ENCODE measurements around the gene AOC2.

DNA sequence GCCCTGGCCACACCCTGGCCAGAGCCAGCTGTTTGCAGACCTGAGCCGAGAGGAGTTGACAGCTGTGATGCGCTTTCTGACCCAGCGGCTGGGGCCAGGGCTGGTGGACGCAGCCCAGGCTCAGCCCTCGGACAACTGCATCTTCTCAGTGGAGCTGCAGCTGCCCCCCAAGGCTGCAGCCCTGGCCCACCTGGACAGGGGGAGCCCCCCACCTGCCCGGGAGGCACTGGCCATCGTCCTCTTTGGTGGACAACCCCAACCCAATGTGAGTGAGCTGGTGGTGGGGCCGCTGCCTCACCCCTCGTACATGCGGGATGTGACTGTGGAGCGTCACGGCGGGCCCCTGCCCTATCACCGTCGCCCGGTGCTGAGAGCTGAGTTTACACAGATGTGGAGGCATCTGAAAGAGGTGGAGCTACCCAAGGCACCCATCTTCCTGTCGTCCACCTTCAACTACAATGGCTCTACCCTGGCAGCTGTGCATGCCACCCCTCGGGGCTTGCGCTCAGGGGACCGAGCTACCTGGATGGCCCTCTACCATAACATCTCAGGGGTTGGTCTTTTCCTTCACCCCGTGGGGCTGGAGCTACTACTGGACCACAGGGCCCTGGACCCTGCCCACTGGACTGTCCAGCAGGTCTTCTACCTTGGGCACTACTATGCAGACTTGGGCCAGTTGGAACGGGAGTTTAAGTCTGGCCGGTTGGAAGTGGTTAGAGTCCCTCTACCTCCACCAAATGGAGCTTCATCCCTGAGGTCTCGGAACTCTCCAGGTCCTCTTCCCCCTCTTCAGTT is 578 bp downstream of the AOC2 start:
- TF ChIP-seq, protein P1, sequence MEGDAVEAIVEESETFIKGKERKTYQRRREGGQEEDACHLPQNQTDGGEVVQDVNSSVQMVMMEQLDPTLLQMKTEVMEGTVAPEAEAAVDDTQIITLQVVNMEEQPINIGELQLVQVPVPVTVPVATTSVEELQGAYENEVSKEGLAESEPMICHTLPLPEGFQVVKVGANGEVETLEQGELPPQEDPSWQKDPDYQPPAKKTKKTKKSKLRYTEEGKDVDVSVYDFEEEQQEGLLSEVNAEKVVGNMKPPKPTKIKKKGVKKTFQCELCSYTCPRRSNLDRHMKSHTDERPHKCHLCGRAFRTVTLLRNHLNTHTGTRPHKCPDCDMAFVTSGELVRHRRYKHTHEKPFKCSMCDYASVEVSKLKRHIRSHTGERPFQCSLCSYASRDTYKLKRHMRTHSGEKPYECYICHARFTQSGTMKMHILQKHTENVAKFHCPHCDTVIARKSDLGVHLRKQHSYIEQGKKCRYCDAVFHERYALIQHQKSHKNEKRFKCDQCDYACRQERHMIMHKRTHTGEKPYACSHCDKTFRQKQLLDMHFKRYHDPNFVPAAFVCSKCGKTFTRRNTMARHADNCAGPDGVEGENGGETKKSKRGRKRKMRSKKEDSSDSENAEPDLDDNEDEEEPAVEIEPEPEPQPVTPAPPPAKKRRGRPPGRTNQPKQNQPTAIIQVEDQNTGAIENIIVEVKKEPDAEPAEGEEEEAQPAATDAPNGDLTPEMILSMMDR (IDR thresholded peaks at IDR 0.05; ENCODE audit: low read depth, low read length) = no peak
- TF ChIP-seq EZH2phosphoT487 (IDR thresholded peaks at IDR 0.05; ENCODE audit: low read depth) = no peak
